Smooth muscle cell (in vitro differentiated cells): ENCODE data around the gene GPR107. TPM values are rescaled to one million over a fixed set of nuclear protein-coding genes. Genes with fewer than 3 reads are reported as not detected.

Experiments used
- DNase-seq: peaks from one replicate; lab custom pipeline; 2025; ENCODE audit not compliant: unreplicated experiment; lab: John Stamatoyannopoulos, UW
- H2AFZ ChIP-seq: fragments of 200-600 bp; sonication (generic); 2 replicates; pipeline ENCODE4 v1.6.0; 2016; ENCODE audit warnings: antibody characterized with exemption, low read depth, mild to moderate bottlenecking
- H3F3A ChIP-seq: fragments of 200-600 bp; sonication (generic); 2 replicates; pipeline ENCODE4 v1.6.0; 2017; ENCODE audit warnings: antibody characterized with exemption, low read depth
- H3K27ac ChIP-seq: fragments of 200-600 bp; sonication (generic); 2 replicates; pipeline ENCODE4 v1.5.1; 2016; ENCODE audit warnings: low read depth, mild to moderate bottlenecking
- H3K27me3 ChIP-seq: fragments of 200-600 bp; sonication (generic); 2 replicates; pipeline ENCODE4 v1.6.1; 2016; ENCODE audit warnings: low read depth, mild to moderate bottlenecking
- H3K36me3 ChIP-seq: fragments of 200-600 bp; sonication (generic); 2 replicates; pipeline ENCODE4 v1.5.1; 2016; ENCODE audit warnings: low read depth
- H3K4me1 ChIP-seq: fragments of 200-600 bp; sonication (generic); 2 replicates; pipeline ENCODE4 v1.5.1; 2016; ENCODE audit warnings: low read depth
- H3K4me2 ChIP-seq: fragments of 200-600 bp; sonication (generic); 2 replicates; pipeline ENCODE4 v1.6.0; 2016; ENCODE audit warnings: mild to moderate bottlenecking
- H3K4me3 ChIP-seq: fragments of 200-600 bp; sonication (generic); 2 replicates; pipeline ENCODE4 v1.5.1; 2016; ENCODE audit warnings: mild to moderate bottlenecking
- H3K79me2 ChIP-seq: fragments of 200-600 bp; sonication (generic); 2 replicates; pipeline ENCODE4 v1.6.0; 2016; ENCODE audit warnings: low read depth, mild to moderate bottlenecking
- H3K9ac ChIP-seq: fragments of 200-600 bp; sonication (generic); 2 replicates; pipeline ENCODE4 v1.6.0; 2016; ENCODE audit warnings: low read depth
- H3K9me3 ChIP-seq: fragments of 200-600 bp; sonication (generic); replicated peaks from 2 replicates; pipeline ENCODE4 v1.5.1; 2016; ENCODE audit warnings: low read depth
- H4K20me1 ChIP-seq: fragments of 200-600 bp; sonication (generic); 2 replicates; pipeline ENCODE4 v1.6.0; 2016; ENCODE audit warnings: low read depth
- WGBS: methylation state at CpG from one replicate; pipeline ENCODE4 v1.1.7; 2016; ENCODE audit warnings: low lambda C conversion rate; 5-methylcytosine and 5-hydroxymethylcytosine counted together
- polyA plus RNA-seq: library from polyadenylated mRNA; unstranded; fragments of >200 nt; fragmentation: Nextera tagmentation; extraction: Ambion mirVana; gene quantifications from 2 replicates; pipeline ENCODE4 v1.2.1, GENCODE V29; 2016
- total RNA-seq: library from RNA; depleted of rRNA; stranded (reverse); fragments of >200 nt; gene quantifications from 2 replicates; pipeline ENCODE4 v1.2.3, GENCODE V29; 2014
- TF ChIP-seq, protein P1 (sequence below): fragments of 200-600 bp; sonication (generic); IDR thresholded peaks from 2 replicates; pipeline ENCODE4 v1.5.1; 2017; ENCODE audit warnings: borderline replicate concordance, mild to moderate bottlenecking, antibody characterized with exemption; ENCODE audit not compliant: insufficient read depth, poor library complexity, severe bottlenecking

Gene GPR107
- total and polyA plus RNA-seq, 2 experiments from 2014 or later, result 16.2 to 42.7 TPM

DNA sequence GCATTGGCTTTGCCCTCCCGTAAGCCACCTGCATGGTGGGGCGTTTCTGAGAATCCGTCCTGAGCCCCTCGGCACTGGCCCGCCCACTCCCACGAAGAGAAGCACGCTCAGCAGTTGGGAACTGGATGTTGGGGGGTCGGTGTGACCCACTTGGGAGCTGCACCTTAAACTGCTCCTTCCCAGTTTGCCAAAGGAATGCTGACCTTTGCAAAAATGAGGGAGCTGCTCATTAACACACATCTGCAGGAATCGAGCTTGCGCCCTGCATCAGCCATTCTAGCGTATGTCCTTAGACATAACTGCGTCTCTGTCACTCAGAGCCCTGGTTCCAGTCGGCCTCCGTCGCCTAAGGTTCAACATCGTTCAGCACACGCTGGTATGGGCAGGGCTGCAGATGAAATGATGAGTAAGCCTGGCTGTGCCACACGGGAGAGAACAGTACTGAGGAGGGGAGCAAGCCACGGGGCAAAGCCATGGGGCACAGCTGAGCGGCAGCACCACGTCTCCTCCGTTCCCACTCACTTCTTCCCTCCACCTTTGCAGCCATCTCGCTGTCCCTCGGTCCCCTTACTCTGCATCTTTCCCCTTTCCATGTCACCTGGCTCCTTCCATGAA is 89.7 kb downstream of the GPR107 start:
- Histone ChIP-seq H3K9ac (no peak overlapping the region), H3K9me3 (no peaks in the 10 kb centered on the region), H3F3A (peaks cover 14% of the 10 kb centered on the region), H3K4me1 (peaks cover 26% of the 10 kb centered on the region), H3K36me3 (no peaks in the 10 kb centered on the region), H3K4me3 (no peak overlapping the region), H3K27ac (peak overlapping the region; percentile 53), H2AFZ (no peak overlapping the region), H3K27me3 (no peaks in the 10 kb centered on the region), H3K79me2 (no peaks in the 10 kb centered on the region), H3K4me2 (peak overlapping the region; percentile 70), H4K20me1 (peaks cover 3% of the 10 kb centered on the region)
- TF ChIP-seq, protein P1, sequence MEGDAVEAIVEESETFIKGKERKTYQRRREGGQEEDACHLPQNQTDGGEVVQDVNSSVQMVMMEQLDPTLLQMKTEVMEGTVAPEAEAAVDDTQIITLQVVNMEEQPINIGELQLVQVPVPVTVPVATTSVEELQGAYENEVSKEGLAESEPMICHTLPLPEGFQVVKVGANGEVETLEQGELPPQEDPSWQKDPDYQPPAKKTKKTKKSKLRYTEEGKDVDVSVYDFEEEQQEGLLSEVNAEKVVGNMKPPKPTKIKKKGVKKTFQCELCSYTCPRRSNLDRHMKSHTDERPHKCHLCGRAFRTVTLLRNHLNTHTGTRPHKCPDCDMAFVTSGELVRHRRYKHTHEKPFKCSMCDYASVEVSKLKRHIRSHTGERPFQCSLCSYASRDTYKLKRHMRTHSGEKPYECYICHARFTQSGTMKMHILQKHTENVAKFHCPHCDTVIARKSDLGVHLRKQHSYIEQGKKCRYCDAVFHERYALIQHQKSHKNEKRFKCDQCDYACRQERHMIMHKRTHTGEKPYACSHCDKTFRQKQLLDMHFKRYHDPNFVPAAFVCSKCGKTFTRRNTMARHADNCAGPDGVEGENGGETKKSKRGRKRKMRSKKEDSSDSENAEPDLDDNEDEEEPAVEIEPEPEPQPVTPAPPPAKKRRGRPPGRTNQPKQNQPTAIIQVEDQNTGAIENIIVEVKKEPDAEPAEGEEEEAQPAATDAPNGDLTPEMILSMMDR, result no peak
- WGBS, result 75% methylated on average over 24 of the region's 24 CpGs
- DNase-seq, result no peak

DNA sequence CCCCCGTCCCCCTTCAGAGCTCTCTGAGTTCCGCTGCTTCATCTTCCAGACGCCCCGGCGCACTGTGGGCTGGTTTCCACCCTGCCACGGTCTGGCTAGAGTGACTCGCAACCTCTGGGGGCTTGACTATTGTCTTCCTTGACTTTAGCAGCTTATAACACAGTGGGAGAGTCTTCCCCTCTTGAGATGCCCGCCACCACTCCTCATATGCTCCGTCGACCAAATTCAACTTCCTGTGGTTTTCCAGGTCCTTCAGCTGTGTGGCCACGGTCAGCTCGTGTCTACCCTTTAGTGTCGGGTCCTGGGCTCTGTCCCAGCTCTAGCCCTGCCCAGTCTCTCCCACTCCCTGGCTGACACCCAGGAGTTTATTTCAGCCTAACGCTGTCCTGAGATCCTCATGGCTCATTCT is 90.3 kb downstream of the GPR107 start:
- H3K4me3 ChIP-seq, result no peak overlapping the region
- H3K27me3 ChIP-seq, result no peaks in the 10 kb centered on the region
- TF ChIP-seq, protein P1, result no peak
- H3K79me2 ChIP-seq, result no peaks in the 10 kb centered on the region
- 32% methylated on average over 14 of the region's 14 CpGs for WGBS
- no peak overlapping the region for H2AFZ ChIP-seq
- H3K4me1 ChIP-seq, result peaks cover 22% of the 10 kb centered on the region
- H3K4me2 ChIP-seq, result peak overlapping the region; percentile 70
- DNase-seq, result no peak
- no peaks in the 10 kb centered on the region for H4K20me1 ChIP-seq
- H3K27ac ChIP-seq, result peak overlapping the region; percentile 53
- H3K9me3 ChIP-seq, result no peaks in the 10 kb centered on the region
- no peaks in the 10 kb centered on the region for H3K36me3 ChIP-seq
- peaks cover 11% of the 10 kb centered on the region for H3F3A ChIP-seq
- H3K9ac ChIP-seq, result no peak overlapping the region

DNA sequence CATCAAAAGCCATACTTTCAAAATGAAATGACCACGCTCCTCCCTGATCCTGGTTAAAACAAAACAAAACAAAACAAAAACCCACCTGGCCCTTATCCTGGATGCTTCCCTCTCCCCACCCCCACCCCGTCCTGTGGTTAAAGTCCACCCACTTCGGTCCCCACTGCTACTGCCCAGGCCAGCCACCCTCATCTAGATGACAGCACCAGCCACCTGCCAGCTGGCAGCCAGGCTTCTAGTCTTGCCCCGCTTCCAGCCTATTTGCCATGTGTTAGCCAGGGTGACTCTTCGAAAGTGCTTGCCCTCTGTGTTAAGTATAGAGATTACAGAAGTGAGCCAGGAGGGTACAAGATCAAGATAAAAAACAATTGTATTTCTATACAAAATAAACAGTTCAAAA is 91.0 kb downstream of the GPR107 start:
- Histone ChIP-seq H3K79me2 (no peaks in the 10 kb centered on the region), H3K27me3 (no peaks in the 10 kb centered on the region), H3F3A (peaks cover 9% of the 10 kb centered on the region), H3K36me3 (no peaks in the 10 kb centered on the region), H3K4me2 (no peak overlapping the region), H3K9me3 (no peaks in the 10 kb centered on the region), H3K4me3 (no peak overlapping the region), H3K9ac (no peak overlapping the region), H3K4me1 (peaks cover 14% of the 10 kb centered on the region), H4K20me1 (no peaks in the 10 kb centered on the region), H3K27ac (peak overlapping the region; percentile 53), H2AFZ (no peak overlapping the region)
- DNase-seq, result no peak
- TF ChIP-seq, protein P1, result no peak
- WGBS, result 88% methylated on average over 5 of the region's 5 CpGs

DNA sequence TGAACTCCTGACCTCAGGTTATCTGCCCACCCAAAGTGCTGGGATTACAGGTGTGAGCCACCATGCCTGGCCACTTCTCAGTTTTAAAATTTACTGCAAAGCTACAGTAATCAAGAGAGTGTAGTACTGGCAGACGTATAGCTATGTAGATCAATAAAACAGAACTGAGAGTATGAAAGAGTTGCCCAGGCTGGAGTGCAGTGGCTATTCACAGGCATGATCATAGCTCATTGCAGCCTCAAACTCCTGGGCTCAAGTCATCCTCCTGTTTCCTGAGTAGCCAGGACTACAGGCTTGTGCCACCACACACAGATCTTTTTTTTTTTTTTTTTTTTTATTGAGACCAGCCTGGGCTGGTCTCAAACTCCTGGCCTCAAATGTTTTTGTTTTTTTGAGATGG is 92.0 kb downstream of the GPR107 start:
- TF ChIP-seq, protein P1, result no peak
- WGBS, result 92% methylated on average over 1 of the region's 1 CpG

More for the DNA sequence above, 92.0 kb downstream of the GPR107 start:
- Histone ChIP-seq H3K79me2 (no peaks in the 10 kb centered on the region), H3K4me2 (no peak overlapping the region), H3K9me3 (no peaks in the 10 kb centered on the region), H3K4me3 (no peak overlapping the region), H2AFZ (no peak overlapping the region), H3K27ac (no peak overlapping the region), H3F3A (no peaks in the 10 kb centered on the region), H3K27me3 (no peaks in the 10 kb centered on the region), H3K36me3 (no peaks in the 10 kb centered on the region), H3K4me1 (peaks cover 5% of the 10 kb centered on the region), H4K20me1 (no peaks in the 10 kb centered on the region), H3K9ac (no peak overlapping the region)
- no peak for DNase-seq
